Measurements from ENCODE around the gene APOB. TPM values are rescaled to one million over a fixed set of nuclear protein-coding genes. Genes with fewer than 3 reads are reported as not detected.

APOB gene
- total RNA-seq, 6 experiments from 2014 or later, result not detected

GRCh38 chr2:21024198-21024597, 19.7 kb downstream of the APOB start:
- H3K36me3 Mint-ChIP-seq (ENCODE audit: low read depth), result no peaks in the 10 kb centered on the region
- peaks cover 2% of the 10 kb centered on the region; the same call in 1 of the 2 replicates for H3K27me3 Mint-ChIP-seq (ENCODE audit: insufficient read depth)
- no peak overlapping the region for H3K27ac Mint-ChIP-seq
- no peak for TF ChIP-seq CTCF (IDR thresholded peaks at IDR 0.05)
- no peak for DNase-seq
- no peaks in the 10 kb centered on the region for H3K4me1 Mint-ChIP-seq (ENCODE audit: low read depth)
- peaks cover 10% of the 10 kb centered on the region; the same call in 1 of the 2 replicates for H3K9me3 Mint-ChIP-seq
- H3K4me3 Mint-ChIP-seq, result no peak overlapping the region

GRCh38 chr2:21023419-21024181, 20.3 kb downstream of the APOB start:
- TF ChIP-seq CTCF (IDR thresholded peaks at IDR 0.05), result no peak
- Mint-ChIP-seq H3K9me3 (peaks cover 10% of the 10 kb centered on the region), H3K4me3 (no peak overlapping the region), H3K27ac (no peak overlapping the region), H3K4me1 (ENCODE audit: low read depth) (no peaks in the 10 kb centered on the region), H3K36me3 (ENCODE audit: low read depth) (no peaks in the 10 kb centered on the region), H3K27me3 (ENCODE audit: insufficient read depth) (peaks cover 2% of the 10 kb centered on the region; the same call in 1 of the 2 replicates)
- DNase-seq, result no peak

- Mint-ChIP-seq H3K27ac (no peak overlapping the region), H3K4me3 (no peak overlapping the region), H3K4me1 (ENCODE audit: low read depth) (no peaks in the 10 kb centered on the region), H3K9me3 (peaks cover 12% of the 10 kb centered on the region), H3K27me3 (ENCODE audit: insufficient read depth) (peaks cover 3% of the 10 kb centered on the region; the same call in 1 of the 2 replicates), H3K36me3 (ENCODE audit: low read depth) (no peaks in the 10 kb centered on the region)
- DNase-seq, result no peak
- no peak for TF ChIP-seq CTCF (IDR thresholded peaks at IDR 0.05)
Measured at GRCh38 chr2:21022792-21023367, 21.0 kb downstream of the APOB start.

GRCh38 chr2:21021430-21021829, 22.4 kb downstream of the APOB start:
- TF ChIP-seq CTCF (IDR thresholded peaks at IDR 0.05), result no peak
- H3K27ac Mint-ChIP-seq, result no peak overlapping the region
- H3K36me3 Mint-ChIP-seq (ENCODE audit: low read depth), result no peaks in the 10 kb centered on the region
- no peak overlapping the region for H3K4me3 Mint-ChIP-seq
- peaks cover 21% of the 10 kb centered on the region for H3K9me3 Mint-ChIP-seq
- DNase-seq, result no peak
- H3K4me1 Mint-ChIP-seq (ENCODE audit: low read depth), result no peaks in the 10 kb centered on the region
- peaks cover 1% of the 10 kb centered on the region; the same call in 1 of the 2 replicates for H3K27me3 Mint-ChIP-seq (ENCODE audit: insufficient read depth)

GRCh38 chr2:21020668-21021288, 23.1 kb downstream of the APOB start:
- Mint-ChIP-seq H3K27ac (no peak overlapping the region), H3K36me3 (ENCODE audit: low read depth) (no peaks in the 10 kb centered on the region)

More at GRCh38 chr2:21020668-21021288, 23.1 kb downstream of the APOB start:
- Mint-ChIP-seq H3K4me3 (no peak overlapping the region), H3K4me1 (ENCODE audit: low read depth) (no peaks in the 10 kb centered on the region), H3K27me3 (ENCODE audit: insufficient read depth) (peaks cover 1% of the 10 kb centered on the region; the same call in 1 of the 2 replicates), H3K9me3 (peaks cover 24% of the 10 kb centered on the region)
- no peak for TF ChIP-seq CTCF (IDR thresholded peaks at IDR 0.05)
- no peak for DNase-seq
